DMS53 treated with DMSO at 0.1 percent for 48 hours (cell line): ENCODE measurements around the gene USPL1.

ENCODE experiments used
- DNase-seq: peaks from one replicate; lab custom pipeline; 2025; ENCODE audit not compliant: unreplicated experiment; lab: John Stamatoyannopoulos, UW

USPL1 gene

DNA sequence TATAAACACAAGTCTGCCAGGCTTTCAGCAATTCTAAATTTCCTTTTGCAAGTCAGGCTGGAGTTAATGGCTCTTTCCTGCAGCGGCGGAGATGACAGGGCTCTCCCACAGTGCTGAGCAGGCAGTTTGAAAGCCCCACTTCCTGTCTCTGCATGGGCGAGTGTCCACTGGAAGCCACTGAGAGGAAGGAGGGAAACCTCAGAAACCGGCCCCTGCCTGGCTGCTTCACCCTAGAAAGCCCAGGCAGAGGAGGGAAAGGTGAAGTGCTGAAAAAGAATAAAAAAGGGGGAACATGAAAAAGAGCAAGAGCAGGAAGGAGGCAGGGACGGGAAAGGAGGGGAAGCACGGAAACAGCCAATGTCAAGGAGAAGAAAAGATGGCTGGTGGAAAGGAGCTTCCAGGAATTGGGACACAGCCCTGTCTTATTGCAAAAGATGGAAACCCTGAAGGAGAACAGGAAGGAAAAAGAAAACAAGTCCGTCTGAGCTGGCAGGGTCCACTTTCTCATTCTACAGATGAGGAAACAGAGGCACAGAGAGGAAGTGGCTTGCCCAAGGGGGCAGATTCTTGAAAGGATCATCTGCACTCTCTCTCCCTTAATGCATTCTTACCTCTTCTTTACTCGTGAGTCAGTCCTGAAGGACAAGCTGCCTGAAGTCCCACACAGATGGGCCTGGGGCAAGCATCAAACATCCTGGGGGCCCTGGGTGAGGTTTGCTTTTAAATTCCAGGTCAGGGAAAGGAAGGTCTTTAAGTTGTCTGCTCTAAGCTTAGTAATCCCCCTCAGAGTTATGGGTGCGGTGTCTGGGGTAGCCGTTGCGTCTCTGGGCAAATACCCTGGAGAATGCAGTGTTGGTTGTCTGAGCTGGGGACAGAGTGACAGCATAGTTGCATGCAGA, 78.8 kb downstream of the USPL1 start:
- no peak for DNase-seq

GRCh38 chr13:30697177-30697953, 79.6 kb downstream of the USPL1 start:
- DNase-seq = no peak

- no peak for DNase-seq
Measured at GRCh38 chr13:30697996-30698401, 80.3 kb downstream of the USPL1 start.

DNA sequence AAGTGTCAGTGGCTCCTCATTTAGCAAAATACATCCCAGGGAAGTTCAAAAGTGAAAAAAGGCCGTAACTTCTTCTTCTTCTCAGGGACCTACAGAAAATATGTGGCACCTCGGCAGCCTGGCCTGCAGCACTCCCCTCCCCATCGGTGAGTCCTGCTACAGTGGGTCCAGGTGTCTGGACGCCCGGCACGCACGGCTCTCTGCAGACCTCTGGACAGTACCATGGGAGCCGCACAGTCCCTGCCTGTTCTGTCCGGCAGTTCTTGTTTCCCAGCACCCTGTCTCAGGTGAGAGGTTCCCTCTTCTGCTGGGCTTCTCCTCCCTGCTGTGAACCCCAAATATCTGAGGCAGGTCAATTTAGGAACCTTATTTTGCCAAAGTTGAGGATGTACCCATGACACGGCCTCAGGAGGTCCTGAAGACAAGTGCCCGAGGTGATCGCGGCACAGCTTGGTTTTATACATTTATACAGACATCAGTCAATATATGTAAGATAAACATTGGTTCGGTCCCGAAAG, 80.8 kb downstream of the USPL1 start:
- no peak for DNase-seq

GRCh38 chr13:30700364-30700763, 82.6 kb downstream of the USPL1 start:
- DNase-seq = no peak

- DNase-seq = no peak
Measured at GRCh38 chr13:30702006-30702405, 84.3 kb downstream of the USPL1 start.

GRCh38 chr13:30704596-30704995, 86.9 kb downstream of the USPL1 start:
- DNase-seq = no peak

DNA sequence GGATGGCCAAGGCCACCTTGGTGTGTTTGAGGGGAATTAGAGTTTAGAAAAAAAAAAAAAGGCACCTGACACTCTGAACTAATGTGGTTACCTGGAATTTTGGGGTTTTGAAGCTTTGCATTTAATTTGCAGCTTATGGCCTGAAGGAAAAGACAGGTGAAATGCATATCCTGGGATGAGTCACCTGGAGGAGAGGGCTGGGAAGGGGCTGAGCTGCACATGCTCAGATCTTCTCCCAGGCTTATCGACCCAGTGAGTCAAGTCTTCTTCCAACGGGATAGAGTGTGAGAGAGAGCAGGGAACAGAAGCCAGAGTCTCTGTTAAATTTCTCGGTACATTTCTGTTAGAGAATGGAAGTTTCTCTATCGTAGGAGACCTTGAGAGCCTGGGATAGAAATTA, 88.0 kb downstream of the USPL1 start:
- DNase-seq = peak; percentile 16

- no peak for DNase-seq
Measured at GRCh38 chr13:30708541-30708940, 90.8 kb downstream of the USPL1 start.
